Activated T-helper 9 cell treated with anti-CD3 and anti-CD28 coated beads, Interleukin-2, amount 50 U/mL, for 16 hours (primary cell): Measurements from ENCODE around the gene DDX23.

ENCODE experiments used
- DNase-seq: peaks from one replicate; pipeline ENCODE4 v3.0.0-alpha.2; 2020; ENCODE audit warnings: low read depth

Gene DDX23

GRCh38 chr12:48823281-48823680 lies 28.7 kb downstream of the DDX23 start:
- DNase-seq, result no peak

GRCh38 chr12:48822711-48823110 lies 29.3 kb downstream of the DDX23 start:
- DNase-seq, result no peak

- no peak for DNase-seq
Observed at GRCh38 chr12:48822139-48822538, 29.8 kb downstream of the DDX23 start.

GRCh38 chr12:48819986-48820725 lies 31.8 kb downstream of the DDX23 start:
- DNase-seq, result no peak

GRCh38 chr12:48818831-48819590 lies 33.0 kb downstream of the DDX23 start:
- peak; percentile 11 for DNase-seq

- peak; percentile 68 for DNase-seq
Observed at GRCh38 chr12:48817873-48818830, 33.8 kb downstream of the DDX23 start, which contains the start of gene CACNB3. TSS of gene CACNB3 (plus strand) at chr12:48818496. CDS start at chr12:48818930, 434 bp downstream.

GRCh38 chr12:48816143-48816854 lies 35.7 kb downstream of the DDX23 start:
- no peak for DNase-seq

GRCh38 chr12:48815126-48816110 lies 36.5 kb downstream of the DDX23 start:
- no peak for DNase-seq

- DNase-seq, result peak; percentile 70
Observed at GRCh38 chr12:48814262-48815125, 37.5 kb downstream of the DDX23 start.

GRCh38 chr12:48813465-48814261 lies 38.3 kb downstream of the DDX23 start:
- no peak for DNase-seq

GRCh38 chr12:48812389-48812788 lies 39.6 kb downstream of the DDX23 start:
- no peak for DNase-seq

- DNase-seq, result no peak
Observed at GRCh38 chr12:48811437-48812090, 40.4 kb downstream of the DDX23 start.

GRCh38 chr12:48810903-48811431 lies 41.0 kb downstream of the DDX23 start:
- DNase-seq, result no peak

GRCh38 chr12:48807981-48808380 lies 44.0 kb downstream of the DDX23 start:
- no peak for DNase-seq

- DNase-seq, result no peak
Observed at GRCh38 chr12:48803675-48804074, 48.3 kb downstream of the DDX23 start.

- DNase-seq, result no peak
Observed at GRCh38 chr12:48800971-48801370, 51.0 kb downstream of the DDX23 start.

GRCh38 chr12:48800457-48800856 lies 51.5 kb downstream of the DDX23 start:
- no peak for DNase-seq

- DNase-seq, result no peak
Observed at GRCh38 chr12:48796976-48797375, 55.0 kb downstream of the DDX23 start.
